Body of pancreas (tissue), 4 donors: Measurements from ENCODE around the gene KIAA0232. TPM values are rescaled to one million over a fixed set of nuclear protein-coding genes. Genes with fewer than 3 reads are reported as not detected.
"Not testable (repeated sequence)": the region's sequence is repeated elsewhere in the genome, so short reads cannot be mapped to it uniquely, and the experiment has no call there.

Source experiments
- ATAC-seq: fragments of 150-250 bp; one replicate; pipeline ENCODE4 v1.9.1; 2016
- DNase-seq, 4 donors: peaks; one replicate each; pipeline ENCODE4 v3.0.0-alpha.2; 2019
- H3K27ac ChIP-seq, 4 donors: fragments of 200-600 bp; sonication (generic); 1 replicate in 3 of 4; 2 replicates in 1 of 4; pipeline versions ENCODE4 v1.5.1 to v1.6.1; 2016 to 2019; ENCODE audit warnings: mild to moderate bottlenecking in 1 of 4, mixed read lengths in 1 of 4, moderate library complexity in 1 of 4
- H3K27me3 ChIP-seq, 2 donors: fragments of 200-600 bp; sonication (generic); one replicate each; pipeline ENCODE4 v1.6.0; 2016; ENCODE audit warnings: mild to moderate bottlenecking in 1 of 2
- H3K36me3 ChIP-seq, 2 donors: fragments of 200-600 bp; sonication (generic); replicated peaks in 1 of 2; 2 replicates each; pipeline ENCODE4 v1.5.1; 2016; ENCODE audit warnings: low read depth in 2 of 2; ENCODE audit not compliant: insufficient read depth in 1 of 2
- H3K4me1 ChIP-seq: fragments of 200-600 bp; sonication (generic); one replicate; pipeline ENCODE4 v1.6.0; 2016
- H3K4me3 ChIP-seq, 2 donors: fragments of 200-600 bp; sonication (generic); 1 replicate in 1 of 2; 2 replicates in 1 of 2; pipeline ENCODE4 v1.5.1; 2016 to 2019
- H3K9me3 ChIP-seq, 3 donors: fragments of 200-600 bp; sonication (generic); 1 replicate in 2 of 3; 2 replicates in 1 of 3; pipeline ENCODE4 v1.5.1; 2016
- POLR2A ChIP-seq, 3 donors: fragments of 450-650 bp; IDR thresholded peaks; one replicate each; pipeline ENCODE4 v1.6.1; 2016; ENCODE audit warnings: antibody characterized with exemption in 3 of 3, mild to moderate bottlenecking in 2 of 3
- WGBS, 2 donors: methylation state at CpG; one replicate each; pipeline ENCODE4 v1.1.5; 2017; 5-methylcytosine and 5-hydroxymethylcytosine counted together
- intact Hi-C: fragments of 100-400 bp; cut with DNase I; formaldehyde crosslinking; loops from one replicate; pipeline ENCODE4 v1.15.1; 2023
- total RNA-seq, 2 donors: library from RNA; depleted of rRNA; stranded (reverse); fragments of >200 nt; gene quantifications; one replicate each; pipeline ENCODE4 v1.1.0, GENCODE V29; 2016
- TF ChIP-seq, protein P1 (sequence below), 7 experiments: fragments of 450-650 bp in 4 of 7; fragments of 200-600 bp in 3 of 7; sonication (generic) in 3 of 7; IDR thresholded peaks; one replicate each; pipeline ENCODE4 v1.5.1; 2016 to 2019; ENCODE audit warnings: antibody characterized with exemption in 7 of 7

Gene KIAA0232
- total RNA-seq, 2 donors from 2014 or later, result 9.6 to 15.0 TPM

DNA sequence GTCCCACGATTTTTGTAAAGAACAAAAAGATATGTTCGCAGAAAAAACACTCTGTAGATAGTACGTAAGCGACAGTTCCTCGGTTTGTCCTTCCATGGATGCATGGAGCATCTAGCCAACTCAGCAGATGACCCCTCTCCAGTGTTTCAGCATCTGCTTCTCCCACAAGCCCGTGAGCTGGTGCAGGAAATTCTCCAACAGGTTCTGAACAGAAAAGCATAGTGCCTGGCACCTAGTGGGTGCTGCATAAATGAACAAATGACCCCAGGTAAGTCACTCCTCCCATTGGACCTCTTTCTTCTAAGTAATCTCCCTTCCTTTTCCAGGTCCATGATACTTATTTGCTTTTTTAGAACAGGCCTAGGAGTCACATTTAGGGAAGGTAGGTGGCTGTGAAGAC is 966 bp upstream of the KIAA0232 start:
- Histone ChIP-seq H3K27me3 (no peaks in the 10 kb centered on the region), H3K36me3 (no peaks in the 10 kb centered on the region), H3K4me3 (no peak overlapping the region), H3K9me3 (no peaks in the 10 kb centered on the region), H3K27ac (peak overlapping the region in 2 of 4 donors; percentile 98 to 99), H3K4me1 (peaks cover 25% of the 10 kb centered on the region)
- 64 to 72% methylated on average over 6 of the region's 6 CpGs for WGBS, 2 donors
- DNase-seq (no peak), ATAC-seq (no peak)
- no peak for TF ChIP-seq POLR2A (IDR thresholded peaks at IDR 0.05)
- intact Hi-C loops, result no loop called here

DNA sequence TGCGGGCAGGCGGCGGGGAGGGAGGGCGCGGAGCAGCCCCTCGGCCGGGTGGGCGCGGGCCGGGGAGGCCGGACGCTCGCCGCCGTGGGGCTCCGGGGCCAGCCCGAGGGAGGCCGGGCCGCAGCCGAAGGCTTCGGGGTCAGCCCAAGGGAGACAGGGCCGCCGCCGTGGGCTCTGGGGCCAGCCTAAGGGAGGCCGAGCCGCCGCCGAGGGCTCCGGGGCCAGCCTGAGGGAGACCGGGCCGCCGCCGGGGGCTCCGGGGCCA is 251 bp downstream of the KIAA0232 start:
- peak overlapping the region; percentile 83 to 91 for H3K4me3 ChIP-seq
- 1% methylated on average over 31 of the region's 34 CpGs; no CpG with 5 or more reads in 1 of the 2 donors for WGBS, 2 donors
- ATAC-seq, result peak; percentile 37
- no peaks in the 10 kb centered on the region for H3K9me3 ChIP-seq
- TF ChIP-seq, protein P1, sequence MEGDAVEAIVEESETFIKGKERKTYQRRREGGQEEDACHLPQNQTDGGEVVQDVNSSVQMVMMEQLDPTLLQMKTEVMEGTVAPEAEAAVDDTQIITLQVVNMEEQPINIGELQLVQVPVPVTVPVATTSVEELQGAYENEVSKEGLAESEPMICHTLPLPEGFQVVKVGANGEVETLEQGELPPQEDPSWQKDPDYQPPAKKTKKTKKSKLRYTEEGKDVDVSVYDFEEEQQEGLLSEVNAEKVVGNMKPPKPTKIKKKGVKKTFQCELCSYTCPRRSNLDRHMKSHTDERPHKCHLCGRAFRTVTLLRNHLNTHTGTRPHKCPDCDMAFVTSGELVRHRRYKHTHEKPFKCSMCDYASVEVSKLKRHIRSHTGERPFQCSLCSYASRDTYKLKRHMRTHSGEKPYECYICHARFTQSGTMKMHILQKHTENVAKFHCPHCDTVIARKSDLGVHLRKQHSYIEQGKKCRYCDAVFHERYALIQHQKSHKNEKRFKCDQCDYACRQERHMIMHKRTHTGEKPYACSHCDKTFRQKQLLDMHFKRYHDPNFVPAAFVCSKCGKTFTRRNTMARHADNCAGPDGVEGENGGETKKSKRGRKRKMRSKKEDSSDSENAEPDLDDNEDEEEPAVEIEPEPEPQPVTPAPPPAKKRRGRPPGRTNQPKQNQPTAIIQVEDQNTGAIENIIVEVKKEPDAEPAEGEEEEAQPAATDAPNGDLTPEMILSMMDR (IDR thresholded peaks at IDR 0.05), result no peak
- no peak for TF ChIP-seq POLR2A (IDR thresholded peaks at IDR 0.05)
- H3K36me3 ChIP-seq, result no peaks in the 10 kb centered on the region
- DNase-seq, result no peak
- H3K4me1 ChIP-seq, result peaks cover 25% of the 10 kb centered on the region
- H3K27ac ChIP-seq, result peak overlapping the region; percentile 92 to 99 (median 98)
- no peaks in the 10 kb centered on the region for H3K27me3 ChIP-seq
- intact Hi-C loops, result no loop called here

DNA sequence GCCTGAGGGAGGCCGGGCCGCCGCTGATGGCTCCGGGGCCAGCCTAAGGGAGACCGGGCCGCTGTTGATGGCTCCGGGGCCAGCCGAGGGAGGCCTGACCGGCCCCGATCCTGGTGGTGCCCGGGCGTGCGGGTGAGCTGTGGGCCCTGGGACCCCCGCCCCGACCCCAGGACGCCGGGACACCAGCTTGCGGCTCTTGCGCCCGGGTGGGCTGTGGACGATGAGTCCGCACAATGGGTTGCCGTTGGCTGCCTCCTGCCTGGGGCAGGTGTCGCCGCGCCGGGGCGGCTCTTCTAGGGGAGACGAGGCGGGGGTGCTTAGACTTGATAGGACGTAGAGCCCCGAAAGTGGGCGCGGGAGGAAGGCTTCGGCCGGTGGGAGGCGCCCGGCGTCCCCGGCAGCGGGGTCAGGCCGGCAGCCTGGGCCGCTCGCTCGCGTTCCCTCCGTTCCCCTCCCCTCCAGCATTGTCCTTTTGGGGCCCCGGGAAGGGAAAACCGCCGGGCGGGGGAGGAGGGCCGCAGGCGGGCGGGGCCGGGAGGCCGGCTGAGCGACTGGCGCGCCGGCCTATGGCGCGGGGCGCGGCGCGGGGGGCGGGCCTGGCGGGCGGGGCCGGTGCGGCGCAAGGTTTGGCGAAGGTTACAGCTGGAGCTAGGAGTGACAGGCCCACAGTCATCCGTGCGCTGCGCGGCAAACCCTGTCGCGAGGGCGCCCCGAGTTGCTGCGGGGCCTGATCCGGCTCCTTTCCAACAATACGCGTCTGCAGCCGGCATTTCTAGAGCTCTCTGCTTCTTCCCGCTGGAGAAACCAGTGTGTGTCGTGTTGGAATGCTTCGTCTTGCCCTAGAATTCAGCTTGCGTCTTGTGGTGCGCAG is 819 bp downstream of the KIAA0232 start:
- H3K36me3 ChIP-seq, result no peaks in the 10 kb centered on the region
- no peaks in the 10 kb centered on the region for H3K9me3 ChIP-seq
- H3K4me1 ChIP-seq, result peaks cover 25% of the 10 kb centered on the region
- DNase-seq (peak; percentile 89 to 91 (median 90)), ATAC-seq (peak; percentile 88)
- no peaks in the 10 kb centered on the region for H3K27me3 ChIP-seq
- peak overlapping the region; percentile 92 to 99 (median 98) for H3K27ac ChIP-seq
- H3K4me3 ChIP-seq, result peak overlapping the region; percentile 83 to 91
- TF ChIP-seq POLR2A (IDR thresholded peaks at IDR 0.05), result peak; percentile 62 to 79 (median 76)
- TF ChIP-seq, protein P1 (IDR thresholded peaks at IDR 0.05), result peak in 1 of 7 experiments; percentile 8
- intact Hi-C loops, result no loop called here
- WGBS, 2 donors, result 1 to 2% methylated on average over 10 to 76 of the region's 91 CpGs

DNA sequence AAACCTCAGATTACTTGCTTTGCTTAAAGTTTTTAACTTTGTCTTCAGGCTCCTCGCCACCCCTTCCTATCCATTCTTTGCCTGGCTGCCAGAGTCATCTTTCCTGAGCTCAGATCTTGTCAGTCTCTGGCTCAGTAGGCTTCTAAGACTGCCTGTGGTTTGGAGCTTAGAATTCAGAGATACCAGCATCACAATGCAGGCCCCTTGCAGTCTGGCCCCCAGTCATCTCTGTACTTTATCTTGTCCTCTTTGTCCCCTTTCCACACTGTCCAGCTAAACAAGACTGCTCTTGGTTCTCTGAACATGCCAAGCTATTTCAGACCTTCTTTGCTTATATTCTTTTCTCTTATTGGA is 3.0 kb downstream of the KIAA0232 start:
- no peak for ATAC-seq
- Histone ChIP-seq H3K9me3 (no peaks in the 10 kb centered on the region), H3K27ac (no peak overlapping the region), H3K4me3 (no peak overlapping the region), H3K27me3 (no peaks in the 10 kb centered on the region), H3K4me1 (peaks cover 25% of the 10 kb centered on the region), H3K36me3 (no peaks in the 10 kb centered on the region)
- intact Hi-C loops, result no loop called here
- 100% methylated on average over 1 of the region's 1 CpG for WGBS, 2 donors
- no peak for DNase-seq
- no peak for TF ChIP-seq POLR2A (IDR thresholded peaks at IDR 0.05)
- TF ChIP-seq, protein P1 (IDR thresholded peaks at IDR 0.05), result no peak

DNA sequence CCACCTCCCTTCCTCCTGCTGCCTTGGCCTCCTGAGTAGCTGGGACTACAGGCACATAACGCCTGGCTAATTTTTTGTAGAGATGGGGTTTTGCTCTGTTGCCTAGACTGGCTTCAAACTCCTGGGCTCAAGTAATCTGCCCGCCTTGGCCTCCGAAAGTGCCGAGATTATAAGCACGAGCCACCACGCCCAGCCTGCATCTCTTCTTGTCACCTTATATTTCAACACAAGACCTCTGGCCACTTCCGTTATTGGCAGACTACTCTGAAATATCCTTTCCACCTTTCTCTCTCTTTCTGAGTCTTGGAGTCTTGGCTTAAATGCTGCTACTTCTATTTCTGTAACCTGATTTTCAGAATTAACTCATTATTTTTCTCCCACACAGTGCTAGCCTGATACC is 5.6 kb downstream of the KIAA0232 start:
- Histone ChIP-seq H3K9me3 (no peaks in the 10 kb centered on the region), H3K4me1 (peaks cover 20% of the 10 kb centered on the region), H3K27ac (no peak overlapping the region), H3K4me3 (no peak overlapping the region), H3K36me3 (no peaks in the 10 kb centered on the region), H3K27me3 (no peaks in the 10 kb centered on the region)
- ATAC-seq (no peak), DNase-seq (no peak)
- WGBS, 2 donors, result 71 to 80% methylated on average over 7 of the region's 7 CpGs
- intact Hi-C loops, result no loop called here
- TF ChIP-seq, protein P1 (IDR thresholded peaks at IDR 0.05), result no peak
- TF ChIP-seq POLR2A (IDR thresholded peaks at IDR 0.05), result no peak

DNA sequence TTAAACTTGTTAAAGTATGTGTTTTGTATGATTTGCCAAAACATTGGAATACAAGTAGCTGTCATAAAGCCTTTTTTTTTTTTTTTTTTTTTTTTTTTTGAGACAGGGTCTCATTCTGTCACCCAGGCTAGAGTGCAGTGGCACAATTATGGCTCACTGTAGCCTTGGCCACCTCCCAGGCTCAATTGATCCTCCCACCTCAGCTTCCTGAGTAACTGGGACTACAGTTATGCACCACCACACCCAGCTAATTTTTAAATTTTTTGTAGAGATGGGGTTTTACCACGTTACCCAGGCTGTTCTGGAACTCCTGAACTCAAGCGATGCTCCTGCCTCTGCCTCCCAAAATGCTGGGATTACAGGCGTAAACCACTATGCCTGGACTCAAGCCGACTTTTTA is 8.7 kb downstream of the KIAA0232 start:
- ATAC-seq, H3K27me3 ChIP-seq, H3K4me3 ChIP-seq, intact Hi-C loops, H3K27ac ChIP-seq, H3K9me3 ChIP-seq, DNase-seq, H3K4me1 ChIP-seq, H3K36me3 ChIP-seq: not testable (repeated sequence)
- 93 to 97% methylated on average over 4 of the region's 4 CpGs for WGBS, 2 donors

DNA sequence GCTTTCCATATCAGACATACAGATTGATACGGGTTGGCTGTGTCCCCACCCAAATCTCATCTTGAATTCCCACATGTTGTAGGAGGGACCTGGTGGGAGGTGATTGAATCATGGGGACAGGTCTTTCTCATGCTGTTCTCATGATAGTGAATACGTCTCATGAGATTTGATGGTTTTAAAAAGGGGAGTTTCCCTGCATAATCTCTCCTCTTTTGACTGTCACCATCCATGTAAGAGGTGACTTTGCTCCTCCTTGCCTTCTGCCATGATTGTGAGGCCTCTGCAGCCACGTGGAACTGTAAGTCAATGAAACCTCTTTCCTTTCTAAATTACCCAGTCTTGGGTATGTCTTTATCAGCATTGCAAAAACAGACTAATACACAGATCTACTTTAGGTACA is 9.3 kb downstream of the KIAA0232 start:
- intact Hi-C loops, H3K27ac ChIP-seq, H3K36me3 ChIP-seq, H3K4me1 ChIP-seq, H3K9me3 ChIP-seq, H3K4me3 ChIP-seq, H3K27me3 ChIP-seq, ATAC-seq, DNase-seq: not testable (repeated sequence)
- 72 to 79% methylated on average over 3 of the region's 3 CpGs for WGBS, 2 donors
